ENCODE measurements around the gene ARSA.

ARSA gene

GRCh38 chr22:50628543-50629134 is 687 bp upstream of the ARSA start:
- Histone ChIP-seq H3K9me3 (ENCODE audit: insufficient read depth, low read length) (no peaks in the 10 kb centered on the region), H3K27me3 (ENCODE audit: insufficient read depth, insufficient read length) (no peaks in the 10 kb centered on the region), H3K4me1 (ENCODE audit: insufficient read depth, insufficient read length) (peaks cover 5% of the 10 kb centered on the region), H3K4me3 (ENCODE audit: insufficient read length, low read depth) (peak overlapping the region; percentile 69), H3K9ac (ENCODE audit: insufficient read length, low read depth) (peak overlapping the region; percentile 82), H3K36me3 (ENCODE audit: insufficient read depth, insufficient read length, low read length) (peaks cover 12% of the 10 kb centered on the region)
- no peak for DNase-seq (ENCODE audit: low read depth, low spot score)
- TF ChIP-seq SUZ12 (IDR thresholded peaks at IDR 0.05; ENCODE audit: extremely low read depth, insufficient read depth, insufficient read length) (no peak), YY1 (IDR thresholded peaks at IDR 0.05; ENCODE audit: insufficient read depth, insufficient read length) (no peak), ZNF274 (IDR thresholded peaks at IDR 0.05; ENCODE audit: low read depth, low read length) (no peak)

DNA sequence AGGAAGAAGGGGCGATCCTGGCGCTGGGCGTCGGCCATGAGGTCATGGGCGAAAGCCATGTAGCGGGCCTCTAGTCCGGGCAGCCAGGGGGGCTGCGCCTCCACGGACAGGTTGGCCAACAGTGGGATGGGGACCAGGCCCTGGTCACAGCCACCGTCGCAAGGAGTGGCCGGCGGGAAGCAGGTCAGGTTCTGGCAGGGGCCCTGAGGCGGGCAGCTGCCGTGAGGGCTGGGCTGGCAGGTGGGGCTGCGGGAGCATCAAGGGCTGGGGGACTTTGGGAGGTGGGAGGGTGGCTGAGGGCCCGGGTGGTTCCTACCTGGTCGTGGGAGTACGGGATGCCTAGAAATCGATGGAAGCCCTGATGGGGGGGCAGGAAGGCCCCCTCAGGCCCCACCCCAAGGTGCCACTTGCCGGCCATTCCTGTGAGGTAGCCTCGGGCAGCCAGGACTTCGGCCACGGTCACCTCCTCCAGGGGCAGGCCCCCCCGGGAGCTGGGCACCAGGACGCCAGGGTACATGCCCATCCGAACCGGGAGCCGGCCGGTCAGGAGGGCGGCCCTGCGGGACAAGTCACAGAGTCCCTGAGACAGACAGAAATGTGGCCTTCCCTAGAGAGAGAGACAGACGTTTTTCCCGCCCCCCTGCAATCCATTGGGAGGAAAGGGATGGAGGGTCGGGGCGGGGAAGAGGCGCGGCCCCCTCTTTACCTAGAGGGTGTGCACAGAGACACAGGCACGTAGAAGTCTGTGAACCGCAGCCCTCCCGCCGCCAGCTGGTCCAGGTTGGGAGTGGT is 906 bp downstream of the ARSA start:
- peaks cover 7% of the 10 kb centered on the region for H3K4me1 ChIP-seq (ENCODE audit: insufficient read depth, insufficient read length)

GRCh38 chr22:50626314-50626849 is 1.6 kb downstream of the ARSA start:
- peaks cover 7% of the 10 kb centered on the region for H3K4me1 ChIP-seq (ENCODE audit: insufficient read depth, insufficient read length)
- H3K4me3 ChIP-seq (ENCODE audit: insufficient read length, low read depth): no peak overlapping the region
- H3K27me3 ChIP-seq (ENCODE audit: insufficient read depth, insufficient read length): no peaks in the 10 kb centered on the region
- H3K9ac ChIP-seq (ENCODE audit: insufficient read length, low read depth): no peak overlapping the region
- H3K36me3 ChIP-seq (ENCODE audit: insufficient read depth, insufficient read length, low read length): peaks cover 12% of the 10 kb centered on the region
- no peak for DNase-seq (ENCODE audit: low read depth, low spot score)
- H3K9me3 ChIP-seq (ENCODE audit: insufficient read depth, low read length): no peaks in the 10 kb centered on the region
- TF ChIP-seq ZNF274 (IDR thresholded peaks at IDR 0.05; ENCODE audit: low read depth, low read length): no peak
- no peak for TF ChIP-seq YY1 (IDR thresholded peaks at IDR 0.05; ENCODE audit: insufficient read depth, insufficient read length)
- no peak for TF ChIP-seq SUZ12 (IDR thresholded peaks at IDR 0.05; ENCODE audit: extremely low read depth, insufficient read depth, insufficient read length)

More for the DNA sequence above, 906 bp downstream of the ARSA start:
- no peaks in the 10 kb centered on the region for H3K9me3 ChIP-seq (ENCODE audit: insufficient read depth, low read length)
- no peaks in the 10 kb centered on the region for H3K27me3 ChIP-seq (ENCODE audit: insufficient read depth, insufficient read length)
- no peak for TF ChIP-seq SUZ12 (IDR thresholded peaks at IDR 0.05; ENCODE audit: extremely low read depth, insufficient read depth, insufficient read length)
- TF ChIP-seq ZNF274 (IDR thresholded peaks at IDR 0.05; ENCODE audit: low read depth, low read length): no peak
- peaks cover 12% of the 10 kb centered on the region for H3K36me3 ChIP-seq (ENCODE audit: insufficient read depth, insufficient read length, low read length)
- DNase-seq (ENCODE audit: low read depth, low spot score): no peak
- peak overlapping the region; percentile 75 for H3K4me3 ChIP-seq (ENCODE audit: insufficient read length, low read depth)
- peak overlapping the region; percentile 79 for H3K9ac ChIP-seq (ENCODE audit: insufficient read length, low read depth)

DNA sequence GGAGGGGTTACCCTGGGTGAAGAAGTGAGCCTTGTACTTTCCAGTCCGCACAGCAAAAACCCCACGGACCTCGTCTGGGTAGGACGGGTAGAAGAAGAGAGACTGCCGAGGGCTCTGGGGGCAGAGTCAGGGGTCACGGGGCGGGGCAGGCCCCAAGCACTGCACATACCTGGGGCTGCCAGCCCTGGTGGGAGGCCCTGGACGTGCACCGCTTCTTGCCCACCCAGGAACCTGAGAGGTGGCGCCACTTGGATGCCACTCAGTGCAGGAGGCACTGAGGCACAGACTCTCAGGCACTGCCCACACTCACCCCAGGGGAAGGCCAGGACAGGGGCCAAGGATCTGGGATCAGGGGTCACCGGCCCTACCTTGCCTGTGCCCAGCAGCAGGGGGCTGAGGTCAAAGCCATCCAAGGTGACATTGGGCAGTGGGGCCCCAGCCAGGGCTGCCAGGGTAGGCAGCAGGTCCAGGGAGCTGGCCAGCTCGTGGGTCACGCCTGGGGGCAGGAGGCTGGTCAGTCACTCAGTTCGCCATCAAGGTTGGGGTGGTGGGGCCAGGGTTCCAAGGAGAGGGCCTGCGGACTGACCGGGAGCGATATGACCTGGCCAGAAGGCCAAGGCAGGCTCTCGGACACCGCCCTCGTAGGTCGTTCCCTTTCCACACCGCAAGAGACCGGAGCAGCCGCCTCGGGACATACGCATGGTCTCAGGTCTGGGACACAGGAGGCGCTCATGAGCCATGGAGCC is 2.2 kb downstream of the ARSA start:
- Histone ChIP-seq H3K27me3 (ENCODE audit: insufficient read depth, insufficient read length) (no peaks in the 10 kb centered on the region), H3K4me1 (ENCODE audit: insufficient read depth, insufficient read length) (peaks cover 9% of the 10 kb centered on the region), H3K9ac (ENCODE audit: insufficient read length, low read depth) (no peak overlapping the region), H3K9me3 (ENCODE audit: insufficient read depth, low read length) (no peaks in the 10 kb centered on the region), H3K4me3 (ENCODE audit: insufficient read length, low read depth) (no peak overlapping the region), H3K36me3 (ENCODE audit: insufficient read depth, insufficient read length, low read length) (peaks cover 12% of the 10 kb centered on the region)
- DNase-seq (ENCODE audit: low read depth, low spot score): no peak
- no peak for TF ChIP-seq SUZ12 (IDR thresholded peaks at IDR 0.05; ENCODE audit: extremely low read depth, insufficient read depth, insufficient read length)
- no peak for TF ChIP-seq YY1 (IDR thresholded peaks at IDR 0.05; ENCODE audit: insufficient read depth, insufficient read length)
- TF ChIP-seq ZNF274 (IDR thresholded peaks at IDR 0.05; ENCODE audit: low read depth, low read length): no peak

DNA sequence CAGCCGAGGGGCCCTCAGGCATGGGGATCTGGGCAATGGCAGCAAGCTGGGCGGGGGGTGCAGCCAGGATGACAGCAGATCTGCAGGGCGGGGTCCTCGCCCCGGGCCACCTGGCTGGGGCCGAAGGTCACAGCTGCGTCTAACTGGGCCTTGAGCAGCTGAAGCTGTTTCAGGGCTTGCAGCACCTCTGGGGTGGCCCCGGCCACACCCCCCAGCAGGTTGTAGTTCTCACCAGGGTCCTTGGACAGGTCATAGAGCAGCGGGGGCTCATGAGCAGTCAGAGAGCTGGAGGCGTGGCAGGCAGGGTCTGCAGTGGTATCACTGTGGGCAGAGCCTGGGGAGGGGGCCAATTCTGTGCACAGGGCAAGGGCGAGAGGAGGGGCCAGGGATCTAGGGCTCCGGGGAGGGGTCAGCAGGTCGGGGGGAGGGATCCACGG is 2.8 kb downstream of the ARSA start:
- Histone ChIP-seq H3K9me3 (ENCODE audit: insufficient read depth, low read length) (no peaks in the 10 kb centered on the region), H3K36me3 (ENCODE audit: insufficient read depth, insufficient read length, low read length) (peaks cover 12% of the 10 kb centered on the region), H3K27me3 (ENCODE audit: insufficient read depth, insufficient read length) (no peaks in the 10 kb centered on the region), H3K4me1 (ENCODE audit: insufficient read depth, insufficient read length) (peaks cover 10% of the 10 kb centered on the region), H3K4me3 (ENCODE audit: insufficient read length, low read depth) (no peak overlapping the region), H3K9ac (ENCODE audit: insufficient read length, low read depth) (no peak overlapping the region)
- TF ChIP-seq SUZ12 (IDR thresholded peaks at IDR 0.05; ENCODE audit: extremely low read depth, insufficient read depth, insufficient read length): no peak
- no peak for TF ChIP-seq YY1 (IDR thresholded peaks at IDR 0.05; ENCODE audit: insufficient read depth, insufficient read length)
- no peak for TF ChIP-seq ZNF274 (IDR thresholded peaks at IDR 0.05; ENCODE audit: low read depth, low read length)
- DNase-seq (ENCODE audit: low read depth, low spot score): no peak

DNA sequence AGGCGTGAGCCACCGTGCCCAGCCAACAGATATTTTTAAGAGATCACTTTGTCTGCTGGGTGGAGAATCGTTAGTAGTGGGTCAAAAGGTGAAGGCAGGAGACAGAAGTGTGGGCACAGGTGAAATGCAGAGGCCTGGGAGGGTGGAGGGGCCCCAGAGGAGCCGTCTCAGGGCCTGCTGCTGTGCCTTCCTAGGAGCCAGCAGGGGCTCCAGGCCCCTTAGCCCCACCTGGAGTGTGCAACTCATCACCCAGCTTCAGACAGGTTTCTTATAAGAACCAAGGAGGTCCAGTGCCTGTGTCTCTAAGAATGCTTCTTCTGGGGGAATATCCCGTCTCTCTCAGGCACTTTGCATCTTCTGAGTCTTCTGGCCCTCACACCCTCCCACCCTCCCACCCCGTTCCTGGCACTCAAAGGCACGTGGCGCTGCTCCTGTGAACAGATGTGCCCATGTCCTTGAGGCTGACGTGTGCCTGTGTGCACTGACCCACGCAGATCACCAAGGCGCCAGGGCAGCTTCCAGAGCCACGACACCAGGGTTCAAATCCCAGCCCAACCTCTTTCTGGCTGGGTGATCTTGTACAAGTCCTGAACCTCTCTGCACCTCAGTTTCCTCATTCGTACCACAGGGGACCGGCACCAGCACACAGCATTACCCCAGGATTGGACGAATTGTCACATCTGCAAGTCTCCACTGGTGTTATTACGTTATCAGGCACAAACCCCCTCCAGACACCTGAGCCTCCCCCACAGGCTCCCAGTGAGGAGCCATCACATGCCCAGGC is 3.4 kb downstream of the ARSA start:
- TF ChIP-seq ZNF274 (IDR thresholded peaks at IDR 0.05; ENCODE audit: low read depth, low read length) (no peak), SUZ12 (IDR thresholded peaks at IDR 0.05; ENCODE audit: extremely low read depth, insufficient read depth, insufficient read length) (no peak), YY1 (IDR thresholded peaks at IDR 0.05; ENCODE audit: insufficient read depth, insufficient read length) (no peak)
- H3K4me3 ChIP-seq (ENCODE audit: insufficient read length, low read depth): no peak overlapping the region
- H3K4me1 ChIP-seq (ENCODE audit: insufficient read depth, insufficient read length): peaks cover 10% of the 10 kb centered on the region
- H3K36me3 ChIP-seq (ENCODE audit: insufficient read depth, insufficient read length, low read length): peaks cover 12% of the 10 kb centered on the region
- DNase-seq (ENCODE audit: low read depth, low spot score): no peak
- no peak overlapping the region for H3K9ac ChIP-seq (ENCODE audit: insufficient read length, low read depth)
- no peaks in the 10 kb centered on the region for H3K27me3 ChIP-seq (ENCODE audit: insufficient read depth, insufficient read length)
- no peaks in the 10 kb centered on the region for H3K9me3 ChIP-seq (ENCODE audit: insufficient read depth, low read length)
